Fibroblast of lung (primary cell): ENCODE results near the gene MTOR.

Experiments
- EZH2 ChIP-seq: IDR thresholded peaks from 2 replicates; pipeline ENCODE4 v1.5.1; 2012; ENCODE audit warnings: low read length, control low read depth, mild to moderate bottlenecking; ENCODE audit errors: missing control alignments
- TF ChIP-seq, protein P1 (sequence below), 2 donors: IDR thresholded peaks in 1 of 2; conservative IDR thresholded peaks in 1 of 2; 1 replicate in 1 of 2; 2 replicates in 1 of 2; pipeline ENCODE4 v1.5.1; 2011 to 2012; ENCODE audit warnings: low read length in 2 of 2, control low read depth in 1 of 2, inconsistent platforms in 1 of 2, low read depth in 1 of 2, mild to moderate bottlenecking in 1 of 2

DNA sequence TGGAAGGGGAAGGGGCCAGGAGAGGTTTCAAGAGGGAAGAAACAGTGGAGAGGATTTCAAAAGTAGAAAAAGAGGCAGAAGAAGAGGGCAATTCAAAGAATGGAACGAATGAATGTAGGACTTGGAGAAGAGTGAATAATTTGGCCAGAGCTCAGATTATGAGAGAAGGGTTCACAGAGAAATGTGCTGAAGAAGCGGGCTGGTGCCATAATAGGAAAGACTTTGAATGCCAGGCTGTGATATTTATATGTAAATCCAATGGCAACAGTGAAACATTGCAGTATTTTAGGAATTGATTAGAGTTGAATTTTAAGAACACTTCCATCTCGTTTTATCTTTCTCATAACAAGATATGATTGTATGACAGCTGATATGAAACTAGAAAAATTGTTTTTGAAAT is 109.2 kb downstream of the MTOR start:
- TF ChIP-seq, protein P1, sequence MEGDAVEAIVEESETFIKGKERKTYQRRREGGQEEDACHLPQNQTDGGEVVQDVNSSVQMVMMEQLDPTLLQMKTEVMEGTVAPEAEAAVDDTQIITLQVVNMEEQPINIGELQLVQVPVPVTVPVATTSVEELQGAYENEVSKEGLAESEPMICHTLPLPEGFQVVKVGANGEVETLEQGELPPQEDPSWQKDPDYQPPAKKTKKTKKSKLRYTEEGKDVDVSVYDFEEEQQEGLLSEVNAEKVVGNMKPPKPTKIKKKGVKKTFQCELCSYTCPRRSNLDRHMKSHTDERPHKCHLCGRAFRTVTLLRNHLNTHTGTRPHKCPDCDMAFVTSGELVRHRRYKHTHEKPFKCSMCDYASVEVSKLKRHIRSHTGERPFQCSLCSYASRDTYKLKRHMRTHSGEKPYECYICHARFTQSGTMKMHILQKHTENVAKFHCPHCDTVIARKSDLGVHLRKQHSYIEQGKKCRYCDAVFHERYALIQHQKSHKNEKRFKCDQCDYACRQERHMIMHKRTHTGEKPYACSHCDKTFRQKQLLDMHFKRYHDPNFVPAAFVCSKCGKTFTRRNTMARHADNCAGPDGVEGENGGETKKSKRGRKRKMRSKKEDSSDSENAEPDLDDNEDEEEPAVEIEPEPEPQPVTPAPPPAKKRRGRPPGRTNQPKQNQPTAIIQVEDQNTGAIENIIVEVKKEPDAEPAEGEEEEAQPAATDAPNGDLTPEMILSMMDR (conservative IDR thresholded peaks at IDR 0.05 in 1 of 2, IDR thresholded peaks at IDR 0.05 in 1 of 2; ENCODE audit: low read depth in 1 of 2, low read length in 2 of 2): no peak
- TF ChIP-seq EZH2: no peak
